GM19238 (cell line): ENCODE measurements around the gene C6orf89.
"Not testable (repeated sequence)": the region's sequence is repeated elsewhere in the genome, so short reads cannot be mapped to it uniquely, and the experiment has no call there.

Source experiments
- DNase-seq: peaks from one replicate; pipeline ENCODE4 v3.0.0; 2011; ENCODE audit warnings: low spot score; ENCODE audit not compliant: insufficient read length

C6orf89 gene

DNA sequence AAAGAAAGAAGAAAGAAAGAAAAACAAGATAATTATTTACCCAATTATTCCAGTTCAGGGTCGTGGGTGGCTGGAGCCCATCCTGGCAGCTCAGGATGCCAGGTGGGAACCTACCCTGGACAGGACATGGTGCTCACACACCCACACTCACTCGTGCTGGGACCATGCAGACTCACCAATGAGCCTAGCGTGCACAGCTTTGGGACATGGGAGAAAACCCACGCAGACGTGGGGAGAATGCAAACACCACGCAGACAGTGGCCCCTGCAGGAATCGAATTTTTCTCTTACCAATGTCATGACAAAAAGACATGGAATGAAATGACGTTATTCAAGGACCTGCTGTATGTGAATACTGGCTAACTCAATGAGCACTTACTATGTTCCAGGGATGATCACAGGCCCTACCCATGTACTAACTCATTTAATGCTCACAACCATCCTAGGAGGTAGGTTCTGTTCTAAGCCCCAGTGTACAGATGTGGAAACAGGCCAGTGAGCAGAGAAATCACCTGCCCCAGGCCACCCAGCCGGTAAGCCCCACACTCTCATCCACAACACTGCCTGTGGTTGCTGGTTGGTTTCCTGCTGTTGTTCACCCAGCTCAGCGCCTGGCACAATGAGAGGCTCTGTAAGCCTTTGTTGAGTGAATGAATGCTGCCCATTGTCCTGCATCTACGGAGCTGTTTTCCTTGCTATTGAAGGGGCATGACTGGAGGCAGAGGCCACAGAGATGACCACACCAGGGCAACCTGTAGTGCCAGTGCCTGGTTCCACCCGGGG lies 62.0 kb downstream of the C6orf89 start:
- no peak for DNase-seq

DNA sequence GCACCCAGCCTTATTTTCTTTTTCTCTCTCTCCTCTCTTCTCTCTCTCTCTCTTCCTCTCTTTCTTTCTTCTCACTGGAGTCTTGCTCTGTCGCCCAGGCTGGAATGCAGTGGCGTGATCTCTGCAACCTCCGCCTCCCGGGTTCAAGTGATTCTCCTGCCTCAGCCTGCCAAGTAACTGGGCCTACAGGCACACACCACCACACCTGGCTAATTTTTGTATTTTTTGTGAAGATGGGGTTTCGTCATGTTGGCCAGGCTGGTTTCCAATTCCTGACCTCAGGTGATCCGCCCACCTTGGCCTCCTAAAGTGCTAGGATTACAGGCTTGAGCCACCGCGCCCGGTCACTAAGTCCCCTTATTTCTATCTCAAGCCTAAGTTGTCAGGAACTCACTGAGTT lies 63.3 kb downstream of the C6orf89 start:
- not testable (repeated sequence) for DNase-seq

DNA sequence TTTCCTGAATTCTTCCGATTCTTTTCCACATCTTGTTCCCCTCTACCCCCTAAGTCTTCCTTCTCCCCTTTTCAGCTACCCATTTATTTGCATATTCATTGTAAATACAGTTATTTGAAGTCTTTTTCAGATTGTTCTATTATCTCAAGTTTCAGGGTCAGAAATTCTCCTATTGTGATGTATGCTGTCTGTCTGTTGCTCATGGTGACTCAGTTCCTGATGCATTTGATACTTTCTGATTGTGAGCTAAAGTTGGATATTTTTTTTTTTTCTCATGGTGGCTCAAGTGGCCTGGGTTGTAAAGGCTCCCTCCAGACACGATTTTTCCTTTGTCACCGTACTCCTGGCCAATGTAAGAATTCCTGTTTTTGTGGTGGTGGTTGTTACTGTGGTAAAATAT lies 63.9 kb downstream of the C6orf89 start:
- no peak for DNase-seq

DNA sequence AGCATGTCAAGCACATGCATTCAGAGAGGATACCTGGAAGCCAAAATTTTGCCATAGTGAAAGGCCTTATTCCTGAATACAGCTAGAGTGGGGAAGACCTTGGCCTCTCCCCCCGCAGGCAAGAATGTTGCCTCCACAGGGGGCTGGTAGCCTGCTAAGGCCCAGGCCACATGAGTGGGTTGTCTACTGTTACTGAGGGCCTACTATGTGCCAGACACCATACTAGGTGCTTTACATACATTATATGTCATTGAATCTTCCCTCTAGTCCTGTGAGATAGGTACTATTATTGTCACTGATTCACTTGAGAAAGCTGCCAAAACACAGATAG lies 68.1 kb downstream of the C6orf89 start:
- DNase-seq, result no peak

DNA sequence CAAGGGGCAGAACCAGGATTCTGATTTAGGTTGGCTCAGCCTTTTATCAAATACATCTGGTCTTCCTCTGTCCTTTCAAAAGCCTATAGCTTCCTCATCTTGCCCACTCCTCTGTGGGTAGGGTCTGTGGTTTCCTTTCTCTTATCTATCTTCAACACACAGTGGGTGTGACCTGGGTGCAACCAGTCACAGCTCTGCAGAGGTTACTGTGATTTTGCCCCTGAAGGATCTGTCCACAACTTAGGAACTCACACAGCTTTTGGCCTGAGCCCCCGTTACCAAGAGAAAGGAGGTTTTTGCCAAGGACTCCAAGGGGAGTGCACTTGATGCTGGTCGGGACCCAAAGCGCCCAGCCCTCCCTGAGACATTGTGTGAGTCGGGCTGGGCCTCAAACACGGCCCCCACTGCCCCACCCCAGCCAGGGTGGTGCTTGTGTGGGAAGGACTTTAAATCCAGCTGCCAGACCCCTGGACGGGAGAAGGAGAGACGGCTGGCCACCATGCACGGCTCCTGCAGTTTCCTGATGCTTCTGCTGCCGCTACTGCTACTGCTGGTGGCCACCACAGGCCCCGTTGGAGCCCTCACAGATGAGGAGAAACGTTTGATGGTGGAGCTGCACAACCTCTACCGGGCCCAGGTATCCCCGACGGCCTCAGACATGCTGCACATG lies 68.6 kb downstream of the C6orf89 start, which contains the start of gene PI16:
TSS of gene PI16 (plus strand) at position 477 of the 670 bp plus-strand sequence. CDS start at position 500, 23 bp downstream.
- no peak for DNase-seq

DNA sequence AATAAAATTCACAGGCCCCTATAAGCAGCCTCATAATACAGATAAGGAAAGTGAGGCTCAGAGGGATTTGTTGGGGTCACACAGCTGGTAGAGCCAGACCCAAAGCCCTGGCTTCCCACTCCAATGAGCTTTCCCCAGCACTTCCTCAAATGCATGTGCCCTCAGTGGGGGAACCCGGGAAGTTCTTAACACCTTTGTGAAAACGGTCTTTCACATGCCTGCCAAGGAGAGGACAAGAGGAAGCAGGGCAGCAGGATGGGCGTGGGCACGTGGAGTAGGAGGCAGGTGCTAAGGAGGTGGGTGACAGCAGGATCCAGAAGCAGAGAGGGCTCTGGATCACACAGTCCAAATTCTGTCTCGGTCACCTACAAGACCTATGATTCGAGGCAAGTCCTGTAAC lies 69.4 kb downstream of the C6orf89 start:
- DNase-seq, result no peak

DNA sequence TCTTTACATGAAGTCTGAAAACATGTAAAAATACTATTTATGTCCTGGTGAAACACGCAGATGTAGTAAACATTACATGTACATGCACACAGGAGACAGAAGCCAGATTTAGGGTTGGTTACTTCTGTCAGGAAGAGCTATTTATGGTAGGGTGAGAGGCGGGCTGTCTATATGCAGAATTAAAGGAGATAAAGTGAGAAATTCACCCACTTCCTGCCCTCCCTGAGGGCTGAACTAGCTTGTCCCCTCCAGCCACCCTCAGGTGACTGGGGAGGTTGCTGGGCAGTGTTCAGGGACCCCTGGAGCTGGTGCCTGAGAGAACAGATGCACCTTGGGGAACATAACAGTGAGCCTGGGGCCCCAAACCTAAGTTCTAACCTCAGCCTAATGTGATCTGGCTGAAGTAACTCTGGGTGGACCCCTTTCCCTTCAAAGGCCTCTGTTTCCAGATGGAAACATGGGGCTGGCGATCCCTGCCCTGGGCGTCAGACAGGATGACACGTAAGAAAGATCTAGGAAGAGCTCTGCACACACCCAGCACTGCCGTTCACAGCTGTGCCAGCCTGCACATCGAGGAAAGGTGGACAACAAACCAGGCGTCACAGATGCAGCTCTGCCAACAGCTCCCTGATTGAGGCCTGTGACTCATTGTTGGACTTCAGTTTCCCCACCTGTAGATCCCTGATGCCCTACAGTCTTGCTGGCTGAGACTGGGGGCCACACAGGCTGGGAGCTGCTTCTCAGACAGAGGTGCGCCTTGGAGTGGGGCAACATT lies 70.1 kb downstream of the C6orf89 start:
- no peak for DNase-seq

DNA sequence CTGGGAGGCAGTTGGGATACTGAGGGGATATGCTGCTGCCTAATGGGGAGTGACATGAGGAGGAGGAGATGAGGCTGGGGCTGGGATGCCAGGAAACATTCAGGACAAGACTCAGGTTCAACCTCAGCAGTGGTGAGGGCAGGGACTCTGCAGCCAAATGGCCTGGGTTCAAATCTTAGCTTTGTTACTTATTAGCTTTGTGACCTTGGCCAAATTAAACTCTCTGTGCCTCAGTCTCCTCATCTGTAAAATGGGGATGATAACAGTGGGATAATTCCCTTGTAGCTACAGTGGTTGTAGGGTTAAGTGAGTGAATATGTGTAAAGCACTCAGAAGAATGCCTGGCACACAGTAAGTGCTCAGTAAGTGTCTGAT lies 70.7 kb downstream of the C6orf89 start:
- DNase-seq, result no peak

DNA sequence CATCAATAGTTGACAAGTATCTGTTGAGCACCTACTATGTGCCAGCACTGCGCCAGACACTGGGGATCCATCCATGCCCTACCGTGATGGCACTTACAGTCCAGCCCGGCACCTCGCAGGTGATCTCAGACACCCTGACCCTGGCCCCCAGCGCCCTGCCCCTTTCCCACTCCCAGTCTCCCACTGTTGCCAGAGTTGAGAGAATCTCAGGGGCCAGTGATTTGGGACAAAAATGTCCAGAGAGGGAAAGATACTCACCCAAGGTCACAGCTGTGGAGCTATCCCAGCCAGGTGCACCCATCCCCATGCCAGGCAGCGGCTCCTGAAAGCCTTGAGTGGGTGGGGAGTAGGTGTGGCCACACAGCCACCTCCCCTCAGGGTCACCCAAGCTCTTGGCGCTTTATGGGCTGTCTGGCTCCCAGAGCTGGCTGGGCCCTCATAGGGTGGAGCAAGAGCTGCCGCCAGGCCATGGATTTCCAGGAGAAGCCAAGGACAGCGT lies 72.1 kb downstream of the C6orf89 start:
- no peak for DNase-seq

DNA sequence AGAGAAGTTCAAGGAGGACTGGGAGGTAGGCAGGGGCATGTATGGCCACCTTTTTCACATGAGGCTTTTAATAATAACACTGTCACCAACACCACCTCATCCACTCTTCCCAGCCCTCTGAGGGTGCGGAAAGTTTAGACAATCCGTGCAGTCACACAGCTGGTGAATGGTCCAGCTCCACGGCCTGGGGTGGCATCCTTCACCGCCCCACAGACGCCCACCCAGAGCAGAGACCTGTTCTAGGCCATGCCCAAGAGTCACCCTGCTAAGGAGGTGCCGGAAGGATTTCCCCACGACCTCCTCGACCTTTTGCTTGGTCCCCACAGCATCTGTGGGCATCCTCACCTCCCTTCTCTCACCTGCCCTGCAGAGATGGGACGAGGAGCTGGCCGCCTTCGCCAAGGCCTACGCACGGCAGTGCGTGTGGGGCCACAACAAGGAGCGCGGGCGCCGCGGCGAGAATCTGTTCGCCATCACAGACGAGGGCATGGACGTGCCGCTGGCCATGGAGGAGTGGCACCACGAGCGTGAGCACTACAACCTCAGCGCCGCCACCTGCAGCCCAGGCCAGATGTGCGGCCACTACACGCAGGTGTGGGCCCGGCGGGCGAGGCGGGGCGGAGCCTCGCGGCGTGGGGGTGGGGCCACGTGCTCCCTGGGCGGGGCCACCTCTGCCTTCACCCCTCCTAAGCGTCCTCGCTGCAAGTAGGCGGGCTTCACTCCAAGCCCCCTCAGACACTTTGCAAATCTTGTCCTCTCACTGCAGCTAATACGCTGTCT lies 73.2 kb downstream of the C6orf89 start:
- no peak for DNase-seq

DNA sequence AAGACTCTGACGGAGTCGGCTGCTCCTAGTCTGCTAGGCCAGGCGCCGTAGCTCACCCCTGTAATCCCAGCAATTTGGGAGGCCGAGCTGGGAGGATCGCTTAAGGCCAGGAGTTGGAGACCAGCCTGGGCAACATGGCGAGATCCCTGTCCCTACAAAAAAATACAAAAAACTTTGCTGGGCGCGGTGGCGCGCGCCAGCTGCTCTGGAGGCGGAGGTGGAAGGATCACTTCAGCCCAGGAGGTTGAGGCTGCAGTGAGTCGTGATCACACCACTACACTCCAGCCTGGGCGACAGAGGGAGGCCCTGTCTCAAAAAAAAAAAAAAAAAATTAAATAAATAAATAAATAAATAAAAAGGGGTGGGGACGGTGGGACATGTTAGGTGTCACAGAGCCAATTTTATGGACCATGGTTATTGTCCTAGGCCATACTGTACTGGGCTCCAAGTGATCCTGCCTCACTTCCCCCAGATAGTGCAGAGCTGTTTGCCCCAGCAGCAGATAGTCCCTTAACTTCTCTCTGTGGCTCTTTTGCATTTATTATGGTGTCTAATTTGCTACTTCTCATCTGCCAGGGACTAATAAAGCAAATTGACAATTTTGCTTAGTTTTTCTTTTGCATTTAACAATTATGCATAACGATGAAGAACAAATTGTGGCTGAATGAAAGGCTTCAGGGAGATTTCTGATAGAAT lies 74.0 kb downstream of the C6orf89 start:
- no peak for DNase-seq

DNA sequence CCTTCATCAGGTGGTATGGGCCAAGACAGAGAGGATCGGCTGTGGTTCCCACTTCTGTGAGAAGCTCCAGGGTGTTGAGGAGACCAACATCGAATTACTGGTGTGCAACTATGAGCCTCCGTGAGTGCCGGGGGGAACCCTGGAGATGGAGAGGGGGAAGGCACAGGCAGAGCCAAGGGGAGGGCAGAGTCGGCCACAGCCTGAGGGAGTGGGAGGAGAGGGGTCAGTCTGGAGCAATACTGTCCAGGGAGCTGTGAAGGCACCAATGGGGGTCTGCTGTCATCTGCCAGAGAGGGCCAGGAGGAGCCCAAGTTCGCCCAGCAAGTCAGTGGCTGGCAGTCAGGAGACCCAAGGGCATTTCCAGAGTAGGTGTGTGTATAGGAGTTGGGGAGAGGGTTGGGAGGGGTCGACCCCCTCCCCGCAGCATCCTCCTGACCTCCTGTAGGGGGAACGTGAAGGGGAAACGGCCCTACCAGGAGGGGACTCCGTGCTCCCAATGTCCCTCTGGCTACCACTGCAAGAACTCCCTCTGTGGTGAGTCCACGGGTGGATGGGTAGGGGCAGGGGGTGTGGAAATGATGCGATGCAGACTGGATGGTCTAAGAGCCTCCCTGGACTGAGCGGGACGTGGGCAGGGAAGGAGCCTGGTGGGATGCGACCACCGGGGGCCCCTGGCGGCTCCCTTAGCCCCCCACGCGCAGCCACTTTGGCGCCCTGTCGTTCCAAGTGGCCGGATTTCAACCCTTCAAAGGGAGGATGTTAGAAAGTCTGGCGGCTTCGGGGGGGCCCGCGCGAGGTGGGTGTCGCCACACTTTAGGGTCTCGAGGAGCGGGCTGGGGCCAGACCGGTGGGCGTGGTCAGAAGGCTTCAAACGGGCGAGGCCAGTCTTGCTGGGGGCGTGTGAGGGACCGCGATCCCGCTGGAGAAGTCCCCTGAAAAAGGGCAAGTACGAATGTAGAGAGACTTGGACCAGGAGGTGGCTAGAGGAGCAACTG lies 76.0 kb downstream of the C6orf89 start:
- no peak for DNase-seq

DNA sequence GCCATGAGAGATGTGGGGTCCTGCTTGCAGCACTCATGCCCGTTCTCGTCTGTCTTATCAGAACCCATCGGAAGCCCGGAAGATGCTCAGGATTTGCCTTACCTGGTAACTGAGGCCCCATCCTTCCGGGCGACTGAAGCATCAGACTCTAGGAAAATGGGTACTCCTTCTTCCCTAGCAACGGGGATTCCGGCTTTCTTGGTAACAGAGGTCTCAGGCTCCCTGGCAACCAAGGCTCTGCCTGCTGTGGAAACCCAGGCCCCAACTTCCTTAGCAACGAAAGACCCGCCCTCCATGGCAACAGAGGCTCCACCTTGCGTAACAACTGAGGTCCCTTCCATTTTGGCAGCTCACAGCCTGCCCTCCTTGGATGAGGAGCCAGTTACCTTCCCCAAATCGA lies 77.1 kb downstream of the C6orf89 start:
- DNase-seq, result peak; percentile 74

DNA sequence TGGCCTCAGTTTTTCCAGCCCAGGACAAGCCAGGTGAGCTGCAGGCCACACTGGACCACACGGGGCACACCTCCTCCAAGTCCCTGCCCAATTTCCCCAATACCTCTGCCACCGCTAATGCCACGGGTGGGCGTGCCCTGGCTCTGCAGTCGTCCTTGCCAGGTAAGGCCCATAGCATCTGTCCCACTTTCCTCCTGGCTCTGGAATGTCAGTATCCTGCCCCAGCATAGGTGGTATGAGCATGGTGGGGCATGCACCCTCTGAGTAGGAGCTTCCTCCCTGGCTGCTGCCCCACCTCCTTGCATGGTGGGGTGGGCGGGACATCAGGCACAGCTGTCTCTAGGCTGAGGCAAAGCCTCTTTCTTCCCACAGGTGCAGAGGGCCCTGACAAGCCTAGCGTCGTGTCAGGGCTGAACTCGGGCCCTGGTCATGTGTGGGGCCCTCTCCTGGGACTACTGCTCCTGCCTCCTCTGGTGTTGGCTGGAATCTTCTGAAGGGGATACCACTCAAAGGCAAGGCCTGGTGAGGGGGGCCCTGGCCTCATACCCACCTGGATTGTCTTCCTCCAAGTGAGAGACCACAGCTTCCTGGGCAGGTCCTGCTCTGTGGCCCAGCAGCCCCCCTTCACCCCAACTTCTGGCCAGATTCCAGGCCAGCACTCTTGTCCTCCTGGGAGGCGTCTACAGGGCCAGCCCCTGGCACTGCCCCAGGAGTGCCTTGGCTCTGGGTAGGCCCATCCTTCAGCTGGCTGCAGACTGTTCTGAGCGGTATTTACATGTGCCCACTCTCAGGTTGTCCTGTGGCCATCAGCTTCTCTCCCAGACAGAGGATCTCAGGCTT lies 77.9 kb downstream of the C6orf89 start:
- no peak for DNase-seq

DNA sequence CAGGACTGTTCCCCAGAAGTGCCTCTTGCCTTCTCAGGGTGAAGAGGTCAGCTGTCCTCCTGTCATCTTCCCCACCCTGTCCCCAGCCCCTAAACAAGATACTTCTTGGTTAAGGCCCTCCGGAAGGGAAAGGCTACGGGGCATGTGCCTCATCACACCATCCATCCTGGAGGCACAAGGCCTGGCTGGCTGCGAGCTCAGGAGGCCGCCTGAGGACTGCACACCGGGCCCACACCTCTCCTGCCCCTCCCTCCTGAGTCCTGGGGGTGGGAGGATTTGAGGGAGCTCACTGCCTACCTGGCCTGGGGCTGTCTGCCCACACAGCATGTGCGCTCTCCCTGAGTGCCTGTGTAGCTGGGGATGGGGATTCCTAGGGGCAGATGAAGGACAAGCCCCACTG lies 78.6 kb downstream of the C6orf89 start:
- no peak for DNase-seq

DNA sequence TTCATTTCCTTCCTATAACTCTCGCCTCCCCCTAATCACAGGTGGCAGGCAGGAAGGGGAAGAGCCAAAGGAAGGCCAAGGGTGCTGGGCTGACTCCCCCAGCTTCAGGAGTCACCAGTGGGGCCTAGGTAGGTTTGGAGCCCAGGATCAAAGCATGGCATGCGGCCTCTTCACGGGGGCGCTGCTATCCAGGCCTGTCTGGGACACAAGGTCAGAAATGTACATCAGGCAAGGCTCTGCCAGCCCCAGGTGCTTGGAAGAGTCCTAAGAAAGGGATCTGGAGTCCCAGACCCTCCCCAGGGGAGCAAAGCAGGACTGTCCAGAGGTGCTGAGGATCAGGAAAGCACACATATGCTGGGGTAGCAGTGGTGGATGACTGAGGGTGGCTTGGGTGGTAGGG lies 79.2 kb downstream of the C6orf89 start:
- no peak for DNase-seq

DNA sequence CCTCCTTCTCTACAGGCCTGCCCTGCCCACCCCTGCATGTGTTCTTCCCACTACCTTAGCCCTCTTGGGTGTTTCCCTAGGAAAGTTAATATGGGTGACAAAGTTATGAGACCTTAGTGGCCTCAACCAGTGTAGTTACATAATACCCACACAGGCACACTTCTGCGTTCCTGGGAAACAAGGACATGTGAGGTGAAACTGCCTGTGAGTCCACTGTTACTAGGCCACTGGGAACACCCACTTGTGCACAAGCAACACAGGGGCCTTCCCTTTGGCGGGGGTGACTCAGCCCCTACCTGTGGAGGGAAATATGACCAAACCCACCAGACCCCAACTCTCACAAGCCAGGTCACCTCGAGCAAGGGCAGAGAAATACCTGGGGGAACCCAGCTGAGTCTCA lies 81.5 kb downstream of the C6orf89 start:
- DNase-seq, result no peak

DNA sequence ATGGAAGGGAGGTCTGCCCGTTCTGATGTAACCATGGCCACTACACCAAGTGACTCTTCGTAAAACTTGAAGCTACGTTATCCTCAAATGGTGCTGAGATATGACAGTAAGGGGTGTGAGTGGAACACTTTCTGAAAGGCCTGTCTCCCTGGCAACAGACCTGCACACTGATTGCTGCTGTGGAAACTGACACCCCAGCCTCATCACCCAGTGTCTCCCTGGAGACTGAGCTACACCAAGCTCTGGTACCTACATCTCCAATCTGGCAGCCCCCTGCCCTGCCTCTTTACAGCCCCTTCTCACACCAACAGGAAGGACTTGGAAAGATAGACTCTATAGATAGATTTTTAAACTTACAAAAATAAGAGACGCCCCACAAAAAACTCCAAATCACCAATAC lies 82.0 kb downstream of the C6orf89 start:
- no peak for DNase-seq
